ENCODE results near the gene GPATCH2L. TPM values are rescaled to one million over a fixed set of nuclear protein-coding genes. Genes with fewer than 3 reads are reported as not detected.

The GPATCH2L gene
- total and polyA plus RNA-seq, 2 experiments from 2014 or later = 19.6 to 94.4 TPM

DNA sequence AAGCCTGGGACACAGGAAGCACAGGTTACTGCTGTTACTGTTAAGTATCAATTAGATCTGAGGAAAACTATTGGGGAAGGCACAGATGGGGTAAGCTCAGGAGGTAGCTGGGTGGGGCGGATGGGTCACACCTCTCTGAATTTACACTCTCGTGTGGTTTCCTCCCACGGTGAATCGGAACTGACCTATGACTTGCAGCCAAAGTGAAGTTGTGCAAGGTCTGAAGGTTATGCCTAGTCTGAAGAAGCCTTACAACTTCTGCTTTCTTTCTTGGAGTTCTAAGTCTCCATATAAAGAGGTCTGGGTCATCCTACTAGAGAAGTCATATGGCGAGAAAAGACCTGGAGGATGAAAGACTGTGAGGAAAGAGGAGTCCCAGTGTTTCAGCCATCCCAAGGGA is 25.6 kb upstream of the GPATCH2L start:
- no peak overlapping the region for H3K4me2 ChIP-seq

More for the DNA sequence above, 25.6 kb upstream of the GPATCH2L start:
- Histone ChIP-seq H3K9me2 (ENCODE audit: insufficient read depth) (0 out of 2 replicates have a peak, but pooled peaks cover 3% of the 10 kb centered on the region), H3K27ac (ENCODE audit: low read depth) (no peak overlapping the region), H3F3A (replicated peaks; ENCODE audit: low read depth) (no peaks in the 10 kb centered on the region), H4K20me1 (replicated peaks; ENCODE audit: insufficient read depth) (no peaks in the 10 kb centered on the region), H3K4me1 (ENCODE audit: insufficient read depth) (0 out of 2 replicates have a peak, but pooled peaks cover 5% of the 10 kb centered on the region), H3K27me3 (ENCODE audit: insufficient read depth) (peaks cover 7% of the 10 kb centered on the region), H3K79me2 (replicated peaks; ENCODE audit: insufficient read depth) (no peaks in the 10 kb centered on the region), H2AFZ (no peak overlapping the region), H3K36me3 (ENCODE audit: insufficient read depth) (no peaks in the 10 kb centered on the region), H3K4me3 (no peak overlapping the region)
- Mint-ChIP-seq H3K36me3 (ENCODE audit: low read depth) (no peaks in the 10 kb centered on the region), H3K27ac (no peak overlapping the region), H3K4me3 (no peak overlapping the region), H3K4me1 (peaks cover 18% of the 10 kb centered on the region), H3K9me3 (no peaks in the 10 kb centered on the region; the same call in 2 of the 3 replicates), H3K27me3 (ENCODE audit: insufficient read depth, low read depth, poor library complexity) (peaks cover 10% of the 10 kb centered on the region)
- ATAC-seq (no peak), DNase-seq (ENCODE audit: low spot score) (no peak)
- TF ChIP-seq ETS1 (IDR thresholded peaks at IDR 0.05) (no peak), JUNB (IDR thresholded peaks at IDR 0.05; ENCODE audit: unreplicated experiment) (no peak), EZH2phosphoT487 (IDR thresholded peaks at IDR 0.05; ENCODE audit: unreplicated experiment) (no peak), ZNF331 (CRISPR knock-in tag; IDR thresholded peaks at IDR 0.05; ENCODE audit: low read depth) (no peak), EZH2 (IDR thresholded peaks at IDR 0.05; ENCODE audit: low read depth, unreplicated experiment) (no peak), NANOG (IDR thresholded peaks at IDR 0.05; ENCODE audit: borderline replicate concordance) (no peak), ZNF462 (CRISPR knock-in tag; IDR thresholded peaks at IDR 0.05) (no peak), ZNF114 (CRISPR knock-in tag; IDR thresholded peaks at IDR 0.05) (no peak), STAT1 (IDR thresholded peaks at IDR 0.05; ENCODE audit: unreplicated experiment) (no peak), CREB1 (CRISPR knock-in tag; IDR thresholded peaks at IDR 0.05; ENCODE audit: low read depth) (no peak), POLR2AphosphoS5 (IDR thresholded peaks at IDR 0.05; ENCODE audit: low read depth) (no peak)
- TF ChIP-seq, protein P1, sequence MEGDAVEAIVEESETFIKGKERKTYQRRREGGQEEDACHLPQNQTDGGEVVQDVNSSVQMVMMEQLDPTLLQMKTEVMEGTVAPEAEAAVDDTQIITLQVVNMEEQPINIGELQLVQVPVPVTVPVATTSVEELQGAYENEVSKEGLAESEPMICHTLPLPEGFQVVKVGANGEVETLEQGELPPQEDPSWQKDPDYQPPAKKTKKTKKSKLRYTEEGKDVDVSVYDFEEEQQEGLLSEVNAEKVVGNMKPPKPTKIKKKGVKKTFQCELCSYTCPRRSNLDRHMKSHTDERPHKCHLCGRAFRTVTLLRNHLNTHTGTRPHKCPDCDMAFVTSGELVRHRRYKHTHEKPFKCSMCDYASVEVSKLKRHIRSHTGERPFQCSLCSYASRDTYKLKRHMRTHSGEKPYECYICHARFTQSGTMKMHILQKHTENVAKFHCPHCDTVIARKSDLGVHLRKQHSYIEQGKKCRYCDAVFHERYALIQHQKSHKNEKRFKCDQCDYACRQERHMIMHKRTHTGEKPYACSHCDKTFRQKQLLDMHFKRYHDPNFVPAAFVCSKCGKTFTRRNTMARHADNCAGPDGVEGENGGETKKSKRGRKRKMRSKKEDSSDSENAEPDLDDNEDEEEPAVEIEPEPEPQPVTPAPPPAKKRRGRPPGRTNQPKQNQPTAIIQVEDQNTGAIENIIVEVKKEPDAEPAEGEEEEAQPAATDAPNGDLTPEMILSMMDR (conservative IDR thresholded peaks at IDR 0.05; ENCODE audit: low read depth in 2 of 2) = no peak
- TF ChIP-seq, protein P2, sequence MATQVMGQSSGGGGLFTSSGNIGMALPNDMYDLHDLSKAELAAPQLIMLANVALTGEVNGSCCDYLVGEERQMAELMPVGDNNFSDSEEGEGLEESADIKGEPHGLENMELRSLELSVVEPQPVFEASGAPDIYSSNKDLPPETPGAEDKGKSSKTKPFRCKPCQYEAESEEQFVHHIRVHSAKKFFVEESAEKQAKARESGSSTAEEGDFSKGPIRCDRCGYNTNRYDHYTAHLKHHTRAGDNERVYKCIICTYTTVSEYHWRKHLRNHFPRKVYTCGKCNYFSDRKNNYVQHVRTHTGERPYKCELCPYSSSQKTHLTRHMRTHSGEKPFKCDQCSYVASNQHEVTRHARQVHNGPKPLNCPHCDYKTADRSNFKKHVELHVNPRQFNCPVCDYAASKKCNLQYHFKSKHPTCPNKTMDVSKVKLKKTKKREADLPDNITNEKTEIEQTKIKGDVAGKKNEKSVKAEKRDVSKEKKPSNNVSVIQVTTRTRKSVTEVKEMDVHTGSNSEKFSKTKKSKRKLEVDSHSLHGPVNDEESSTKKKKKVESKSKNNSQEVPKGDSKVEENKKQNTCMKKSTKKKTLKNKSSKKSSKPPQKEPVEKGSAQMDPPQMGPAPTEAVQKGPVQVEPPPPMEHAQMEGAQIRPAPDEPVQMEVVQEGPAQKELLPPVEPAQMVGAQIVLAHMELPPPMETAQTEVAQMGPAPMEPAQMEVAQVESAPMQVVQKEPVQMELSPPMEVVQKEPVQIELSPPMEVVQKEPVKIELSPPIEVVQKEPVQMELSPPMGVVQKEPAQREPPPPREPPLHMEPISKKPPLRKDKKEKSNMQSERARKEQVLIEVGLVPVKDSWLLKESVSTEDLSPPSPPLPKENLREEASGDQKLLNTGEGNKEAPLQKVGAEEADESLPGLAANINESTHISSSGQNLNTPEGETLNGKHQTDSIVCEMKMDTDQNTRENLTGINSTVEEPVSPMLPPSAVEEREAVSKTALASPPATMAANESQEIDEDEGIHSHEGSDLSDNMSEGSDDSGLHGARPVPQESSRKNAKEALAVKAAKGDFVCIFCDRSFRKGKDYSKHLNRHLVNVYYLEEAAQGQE (IDR thresholded peaks at IDR 0.05; ENCODE audit: unreplicated experiment) = no peak

Measured in GM23338 (cell line).